ENCODE measurements around the gene LGALS3. TPM values are rescaled to one million over a fixed set of nuclear protein-coding genes. Genes with fewer than 3 reads are reported as not detected.

Gene LGALS3
- total RNA-seq, 4 donors from 2014 or later = 388 to 2,805 (median 1,702) TPM

DNA sequence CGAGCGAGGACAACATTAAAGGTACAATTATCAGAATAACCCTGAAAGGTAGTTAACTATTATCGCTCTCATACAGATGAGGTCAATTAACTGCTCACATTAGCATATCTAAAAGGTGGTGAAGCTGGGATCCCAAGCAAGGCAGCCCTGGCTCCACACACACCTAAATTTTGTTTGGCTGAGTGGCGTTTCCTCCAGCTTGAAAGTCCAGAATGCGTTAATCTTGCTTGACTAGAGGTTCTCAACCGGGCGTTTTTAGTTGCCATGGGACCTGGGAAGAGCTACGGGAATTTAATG is 61.8 kb downstream of the LGALS3 start:
- Histone ChIP-seq H3K27me3 (no peaks in the 10 kb centered on the region), H3K9me3 (no peaks in the 10 kb centered on the region), H3K4me3 (peak overlapping the region in 3 of 4 donors; percentile 43 to 61 (median 53)), H3K36me3 (no peaks in the 10 kb centered on the region), H3K27ac (peak overlapping the region in 1 of 4 donors; percentile 73), H3K4me1 (peaks cover 0 to 15% (median 3%) of the 10 kb centered on the region in 4 donors)
- intact Hi-C loops (cut with DNase I; ENCODE audit: low total_unique reads) (no loop called here), in situ Hi-C loops (cut with MboI; ENCODE audit: low pct_ligation_motif_present in 1 of 4, low pct_unique_long_range_greater_than_20kb in 1 of 4, low sequenced_read_pairs in 3 of 4) (no loop called here)
- DNase-seq = no peak
- TF ChIP-seq EP300 (IDR thresholded peaks at IDR 0.05; ENCODE audit: low read depth) (no peak), POLR2A (IDR thresholded peaks at IDR 0.05) (no peak)
- TF ChIP-seq, protein P1, sequence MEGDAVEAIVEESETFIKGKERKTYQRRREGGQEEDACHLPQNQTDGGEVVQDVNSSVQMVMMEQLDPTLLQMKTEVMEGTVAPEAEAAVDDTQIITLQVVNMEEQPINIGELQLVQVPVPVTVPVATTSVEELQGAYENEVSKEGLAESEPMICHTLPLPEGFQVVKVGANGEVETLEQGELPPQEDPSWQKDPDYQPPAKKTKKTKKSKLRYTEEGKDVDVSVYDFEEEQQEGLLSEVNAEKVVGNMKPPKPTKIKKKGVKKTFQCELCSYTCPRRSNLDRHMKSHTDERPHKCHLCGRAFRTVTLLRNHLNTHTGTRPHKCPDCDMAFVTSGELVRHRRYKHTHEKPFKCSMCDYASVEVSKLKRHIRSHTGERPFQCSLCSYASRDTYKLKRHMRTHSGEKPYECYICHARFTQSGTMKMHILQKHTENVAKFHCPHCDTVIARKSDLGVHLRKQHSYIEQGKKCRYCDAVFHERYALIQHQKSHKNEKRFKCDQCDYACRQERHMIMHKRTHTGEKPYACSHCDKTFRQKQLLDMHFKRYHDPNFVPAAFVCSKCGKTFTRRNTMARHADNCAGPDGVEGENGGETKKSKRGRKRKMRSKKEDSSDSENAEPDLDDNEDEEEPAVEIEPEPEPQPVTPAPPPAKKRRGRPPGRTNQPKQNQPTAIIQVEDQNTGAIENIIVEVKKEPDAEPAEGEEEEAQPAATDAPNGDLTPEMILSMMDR (IDR thresholded peaks at IDR 0.05) = no peak
- WGBS, 2 donors (ENCODE audit: low coverage in 1 of 2) = 9 to 29% methylated on average over 4 to 8 of the region's 8 CpGs

DNA sequence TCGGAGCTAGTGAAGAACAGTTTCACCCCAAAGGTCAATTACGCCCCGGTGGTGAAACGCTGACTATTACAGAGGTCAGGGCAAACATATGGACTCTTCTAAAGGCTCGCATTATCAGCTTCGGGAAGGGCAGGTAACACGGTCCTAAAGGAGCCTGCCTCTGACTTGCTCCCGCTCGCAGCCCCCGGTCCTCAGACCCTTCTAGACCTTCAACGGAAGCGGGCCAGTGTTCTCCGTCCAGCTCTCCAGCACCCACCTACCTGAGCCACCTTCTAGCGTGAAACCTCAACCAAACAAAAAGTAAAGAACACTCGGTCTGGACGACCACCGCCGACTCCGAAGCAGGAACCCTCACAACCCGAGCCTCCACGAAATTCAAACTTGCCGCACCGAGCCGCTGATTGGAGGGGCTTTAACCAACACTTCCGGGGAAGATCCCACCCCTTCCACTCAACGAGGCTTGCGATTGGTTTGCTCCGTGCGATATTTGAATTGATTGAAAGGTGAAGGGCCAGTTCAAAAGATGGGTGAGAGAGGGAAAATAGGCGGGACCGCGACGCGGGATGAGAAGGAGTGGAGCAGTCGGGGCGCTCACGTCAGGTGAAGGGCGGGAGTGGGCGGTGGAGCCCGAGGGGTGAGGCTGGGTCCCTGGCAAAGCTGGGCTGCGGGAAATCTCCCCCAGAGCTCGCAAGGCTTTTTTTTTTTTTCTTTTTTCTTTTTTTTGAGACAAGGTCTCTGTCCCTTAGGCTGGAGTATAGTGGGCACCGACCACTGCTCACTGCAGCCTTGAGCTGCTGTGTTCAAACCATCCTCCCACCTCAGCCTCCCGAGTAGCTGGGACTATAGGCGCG is 62.4 kb downstream of the LGALS3 start, which contains the start of gene DLGAP5:
TSS of gene DLGAP5 (minus strand) at position 383 of the 851 bp plus-strand sequence. CDS start 2,406 bp downstream, outside the sequence.
- Histone ChIP-seq H3K27me3 (no peaks in the 10 kb centered on the region), H3K36me3 (no peaks in the 10 kb centered on the region), H3K9me3 (no peaks in the 10 kb centered on the region), H3K4me3 (peak within 1 kb of the TSS; percentile 24 to 61 (median 48)), H3K27ac (peak within 1 kb of the TSS; percentile 49 to 78 (median 75)), H3K4me1 (peaks cover 0 to 15% (median 3%) of the 10 kb centered on the region in 4 donors)
- in situ Hi-C loops (cut with MboI; ENCODE audit: low pct_ligation_motif_present in 1 of 4, low pct_unique_long_range_greater_than_20kb in 1 of 4, low sequenced_read_pairs in 3 of 4) = no loop called here
- peak; percentile 95 for DNase-seq
- intact Hi-C loops (cut with DNase I; ENCODE audit: low total_unique reads) = no loop called here
- WGBS, 2 donors (ENCODE audit: low coverage in 1 of 2) = 1 to 5% methylated on average over 15 to 41 of the region's 46 CpGs
- TF ChIP-seq POLR2A (IDR thresholded peaks at IDR 0.05) (peak; percentile 70), POLR2AphosphoS5 (IDR thresholded peaks at IDR 0.05) (peak; percentile 63 to 78 (median 72)), EP300 (IDR thresholded peaks at IDR 0.05; ENCODE audit: low read depth) (no peak)
- TF ChIP-seq, protein P1 (IDR thresholded peaks at IDR 0.05) = no peak

GRCh38 chr14:55192054-55192621 is 63.1 kb downstream of the LGALS3 start:
- intact Hi-C loops (cut with DNase I; ENCODE audit: low total_unique reads) = no loop called here
- H3K9me3 ChIP-seq = no peaks in the 10 kb centered on the region
- WGBS, 2 donors (ENCODE audit: low coverage in 1 of 2) = 43 to 50% methylated on average over 10 to 11 of the region's 11 CpGs
- DNase-seq = no peak
- H3K4me3 ChIP-seq = peak overlapping the region; percentile 24 to 61 (median 48)
- no peaks in the 10 kb centered on the region for H3K36me3 ChIP-seq
- H3K27me3 ChIP-seq = no peaks in the 10 kb centered on the region
- in situ Hi-C loops (cut with MboI; ENCODE audit: low pct_ligation_motif_present in 1 of 4, low pct_unique_long_range_greater_than_20kb in 1 of 4, low sequenced_read_pairs in 3 of 4) = no loop called here
- H3K4me1 ChIP-seq = peaks cover 0 to 15% (median 3%) of the 10 kb centered on the region in 4 donors
- H3K27ac ChIP-seq = peak overlapping the region; percentile 49 to 78 (median 75)
- TF ChIP-seq POLR2A (IDR thresholded peaks at IDR 0.05) = no peak
- TF ChIP-seq, protein P1 (IDR thresholded peaks at IDR 0.05) = peak in 1 of 5 experiments; percentile 11

- Histone ChIP-seq H3K27ac (no peak overlapping the region), H3K9me3 (no peaks in the 10 kb centered on the region), H3K4me1 (peaks cover 0 to 15% (median 3%) of the 10 kb centered on the region in 4 donors), H3K27me3 (no peaks in the 10 kb centered on the region), H3K36me3 (no peaks in the 10 kb centered on the region), H3K4me3 (no peak overlapping the region)
- in situ Hi-C loops (cut with MboI; ENCODE audit: low pct_ligation_motif_present in 1 of 4, low pct_unique_long_range_greater_than_20kb in 1 of 4, low sequenced_read_pairs in 3 of 4) (no loop called here), intact Hi-C loops (cut with DNase I; ENCODE audit: low total_unique reads) (no loop called here)
- WGBS, 2 donors (ENCODE audit: low coverage in 1 of 2) = 93 to 94% methylated on average over 3 to 5 of the region's 5 CpGs
- TF ChIP-seq POLR2AphosphoS5 (IDR thresholded peaks at IDR 0.05) (no peak), POLR2A (IDR thresholded peaks at IDR 0.05) (no peak), EP300 (IDR thresholded peaks at IDR 0.05; ENCODE audit: low read depth) (no peak)
- TF ChIP-seq, protein P1 (IDR thresholded peaks at IDR 0.05) = no peak
- no peak for DNase-seq
Measured at GRCh38 chr14:55194656-55195355, 65.8 kb downstream of the LGALS3 start.

All from transverse colon (tissue), 4 donors.